Tongue (tissue), 2 donors: ENCODE data around the gene ADCK2. TPM values are rescaled to one million over a fixed set of nuclear protein-coding genes. Genes with fewer than 3 reads are reported as not detected.
"Not testable (repeated sequence)": the region's sequence is repeated elsewhere in the genome, so short reads cannot be mapped to it uniquely, and the experiment has no call there.

Experiments used
- DNase-seq: peaks from one replicate; pipeline ENCODE4 v3.0.0-alpha.2; 2015
- total RNA-seq: library from RNA; depleted of rRNA; stranded (reverse); fragments of >200 nt; gene quantifications from one replicate; pipeline ENCODE4 v1.2.3, GENCODE V29; 2014

ADCK2 gene
- total RNA-seq, 1 donor from 2014 or later = 23.1 TPM

- peak; percentile 70 for DNase-seq
These were observed 25.7 kb upstream of the ADCK2 start for GRCh38 chr7:140646931-140647647.

- DNase-seq = no peak
These were observed 23.1 kb upstream of the ADCK2 start for GRCh38 chr7:140649556-140650205.

GRCh38 chr7:140650367-140650766, 22.4 kb upstream of the ADCK2 start:
- DNase-seq = no peak

GRCh38 chr7:140653319-140654108, 19.2 kb upstream of the ADCK2 start:
- peak; percentile 94 for DNase-seq

- no peak for DNase-seq
These were observed 18.7 kb upstream of the ADCK2 start for GRCh38 chr7:140654109-140654387.

- no peak for DNase-seq
These were observed 18.1 kb upstream of the ADCK2 start for GRCh38 chr7:140654661-140655060.

DNA sequence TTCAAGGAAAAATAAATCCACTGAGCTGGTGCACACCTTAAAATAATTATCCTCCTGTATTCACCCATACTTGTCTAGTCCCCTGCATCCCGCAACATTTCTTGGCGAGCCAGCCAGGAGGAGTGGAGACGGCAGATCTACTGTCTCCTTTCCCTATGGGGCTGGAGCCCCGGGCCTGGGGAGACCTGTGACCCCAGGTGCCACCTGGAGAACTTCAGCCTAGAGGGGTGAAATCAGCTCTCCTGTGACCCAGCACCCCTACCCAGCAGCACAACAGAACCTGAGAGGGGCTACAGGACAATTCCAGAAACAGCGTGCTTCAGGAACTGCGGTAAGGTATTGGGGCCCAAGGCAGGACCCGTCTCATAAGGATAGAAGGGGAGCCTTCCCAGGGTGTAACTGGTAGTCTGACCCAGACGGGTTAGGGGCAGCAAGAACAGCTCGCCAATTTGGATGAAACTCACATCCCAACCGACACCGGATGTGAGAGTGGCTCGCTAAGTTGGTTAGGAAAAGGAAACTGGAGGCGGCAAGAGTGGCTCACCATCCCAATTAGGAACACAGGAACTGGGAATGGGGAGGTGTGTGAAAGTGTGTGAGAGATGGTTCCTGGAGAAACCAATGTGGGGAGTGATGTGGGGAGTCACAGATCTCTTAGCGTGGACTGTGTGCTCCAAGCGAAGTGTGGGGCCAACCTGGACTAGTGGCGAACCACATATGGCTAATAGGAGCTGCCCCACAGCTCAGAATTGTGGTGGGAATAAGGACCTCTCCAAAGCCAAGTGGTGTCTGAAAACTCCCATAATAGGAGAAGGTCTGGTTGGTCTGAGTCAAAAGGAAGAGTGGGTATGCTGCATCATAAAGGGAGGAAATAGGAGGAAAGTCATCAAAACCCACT, 17.0 kb upstream of the ADCK2 start:
- no peak for DNase-seq

DNA sequence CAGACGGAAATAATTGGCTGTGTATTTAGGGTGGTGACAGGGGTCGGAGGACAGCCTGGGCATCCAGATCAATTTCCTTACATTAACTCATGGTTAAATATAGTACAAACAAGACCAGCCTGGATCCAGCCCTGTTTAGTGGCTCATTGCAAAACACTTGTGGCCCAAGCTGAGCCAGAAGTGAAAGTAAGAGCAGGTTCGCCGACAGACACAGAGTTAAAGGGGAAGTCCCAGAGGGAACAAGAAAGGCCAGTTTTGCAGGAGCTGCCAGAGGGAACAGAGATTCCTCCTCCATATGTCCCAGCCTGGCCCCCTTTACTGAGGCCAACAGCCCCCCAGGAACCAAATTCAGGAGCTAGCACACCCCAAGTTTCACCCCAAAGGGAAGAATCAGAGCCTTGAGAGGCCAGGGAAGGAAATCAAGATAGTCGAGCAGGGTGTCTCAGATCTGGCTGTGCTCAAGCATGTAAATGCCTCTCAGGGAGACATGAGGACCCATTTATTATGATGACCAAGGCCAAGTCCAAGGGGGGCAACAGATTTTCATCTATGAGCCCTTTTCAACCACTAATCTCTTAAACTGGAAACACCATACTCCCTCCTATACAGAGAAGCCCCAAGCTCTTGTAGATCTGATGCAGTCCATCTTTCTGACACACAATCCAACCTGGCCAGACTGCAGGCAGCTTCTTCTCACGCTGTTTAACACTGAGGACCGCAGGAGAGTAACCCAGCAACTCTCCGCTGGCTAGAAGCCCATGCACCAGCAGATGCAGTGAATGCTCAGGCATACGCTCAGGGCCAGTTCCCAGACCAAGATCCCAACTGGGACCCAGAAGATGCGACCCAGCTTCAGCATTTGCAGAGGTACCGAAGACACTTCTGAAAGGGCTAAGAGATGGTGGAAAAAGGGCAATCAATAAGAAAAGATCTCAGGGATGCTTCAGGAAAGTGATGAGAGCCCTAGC, 15.9 kb upstream of the ADCK2 start:
- peak; percentile 76 for DNase-seq

- no peak for DNase-seq
These were observed 14.9 kb upstream of the ADCK2 start for GRCh38 chr7:140657891-140658290.

DNA sequence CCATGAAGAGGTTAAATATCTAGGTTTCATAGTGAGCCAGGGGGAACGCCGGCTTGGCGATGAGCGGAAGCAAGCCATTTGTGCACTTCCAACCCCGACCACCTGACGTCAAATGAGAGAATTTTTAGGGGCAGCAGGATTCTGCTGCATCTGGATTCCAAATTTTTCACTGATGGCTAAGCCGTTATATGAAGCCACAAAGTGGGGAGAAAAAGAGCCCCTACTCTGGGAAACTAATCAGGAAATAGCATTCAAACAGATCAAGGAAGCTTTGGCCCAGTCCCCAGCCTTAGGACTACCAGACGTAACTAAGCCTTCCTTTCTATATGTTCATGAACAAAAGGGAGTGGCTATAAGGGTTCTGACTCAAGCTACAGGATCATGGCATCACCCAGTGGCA, 12.9 kb upstream of the ADCK2 start:
- no peak for DNase-seq

- no peak for DNase-seq
These were observed 11.6 kb upstream of the ADCK2 start for GRCh38 chr7:140661124-140661523.

GRCh38 chr7:140662938-140663337, 9.8 kb upstream of the ADCK2 start:
- not testable (repeated sequence) for DNase-seq

DNA sequence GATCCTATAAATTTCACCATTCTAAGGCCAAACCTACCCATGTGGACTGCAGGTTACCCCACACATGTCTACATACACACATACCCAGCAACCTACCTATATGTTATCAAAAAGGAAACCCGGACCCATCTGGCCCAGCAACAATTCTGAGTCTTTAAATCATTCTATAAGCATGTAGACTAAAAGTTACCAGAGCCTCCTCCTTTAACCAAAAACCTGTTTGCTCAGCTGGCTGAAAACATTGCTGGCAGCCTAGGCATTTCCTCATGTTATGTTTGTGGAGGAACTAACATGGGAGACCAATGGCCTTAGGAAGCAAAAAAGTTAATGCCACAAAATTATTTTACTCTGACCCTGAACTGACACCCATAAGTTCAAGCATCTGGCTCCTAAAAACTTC, 5.3 kb upstream of the ADCK2 start:
- no peak for DNase-seq

DNA sequence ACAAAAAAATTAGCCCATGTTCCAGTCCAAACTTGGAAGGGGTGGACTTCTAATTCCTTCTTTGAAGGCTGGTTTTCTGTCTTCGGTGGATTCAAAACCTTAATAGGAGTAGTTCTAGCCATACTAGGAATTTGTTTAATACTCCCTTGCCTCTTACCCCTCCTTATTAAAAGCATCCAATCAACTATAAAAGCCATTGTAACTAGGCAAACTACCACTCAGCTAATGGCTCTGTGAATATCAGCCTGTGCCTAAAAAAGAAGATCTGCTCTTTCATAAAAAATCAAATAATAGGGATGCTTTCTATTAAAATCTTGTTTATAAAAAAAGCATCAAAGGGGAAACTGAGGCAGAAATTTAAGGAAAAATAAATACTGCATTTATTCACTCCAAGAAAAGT, 4.1 kb upstream of the ADCK2 start:
- no peak for DNase-seq

- no peak for DNase-seq
These were observed 3.4 kb upstream of the ADCK2 start for GRCh38 chr7:140669352-140669751.

- not testable (repeated sequence) for DNase-seq
These were observed 2.9 kb upstream of the ADCK2 start for GRCh38 chr7:140669862-140670261.

- DNase-seq = no peak
These were observed 2.3 kb upstream of the ADCK2 start for GRCh38 chr7:140670343-140670935.

DNA sequence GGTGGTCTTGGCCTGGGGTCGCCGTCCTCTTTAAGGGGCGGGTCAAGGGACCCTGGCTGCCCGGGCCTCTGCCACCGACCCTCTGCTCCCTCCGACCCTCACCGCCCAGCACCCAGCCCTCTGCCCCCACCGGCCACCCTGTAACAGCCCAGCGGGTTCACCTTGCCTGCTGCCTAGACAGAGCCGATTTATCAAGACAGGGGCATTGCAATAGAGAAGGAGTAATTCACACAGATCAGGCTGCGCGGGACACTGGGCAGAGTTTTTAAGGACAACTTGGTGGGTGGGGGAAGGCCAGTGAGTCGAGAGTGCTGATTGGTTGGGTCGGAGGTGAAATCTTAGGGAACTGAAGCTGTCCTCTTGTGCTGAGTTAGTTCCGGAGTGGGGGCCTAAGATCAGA, 779 bp upstream of the ADCK2 start:
- no peak for DNase-seq

- DNase-seq = peak; percentile 74
These were observed 473 bp downstream of the ADCK2 start for GRCh38 chr7:140673063-140673773.

- no peak for DNase-seq
These were observed 1.0 kb downstream of the ADCK2 start for GRCh38 chr7:140673774-140674155.
